ENCODE results near the gene TBC1D10A.
A peak's percentile ranks its signal among the peaks of the same experiment; 100 is the strongest.

Gene TBC1D10A

GRCh38 chr22:30286331-30286730 is 40.4 kb downstream of the TBC1D10A start:
- DNase-seq (ENCODE audit: low read depth in 2 of 2) = no peak

- no peak for DNase-seq (ENCODE audit: low read depth in 2 of 2)
Measured at GRCh38 chr22:30285846-30286200, 40.9 kb downstream of the TBC1D10A start.

GRCh38 chr22:30285176-30285845 is 41.4 kb downstream of the TBC1D10A start:
- DNase-seq (ENCODE audit: low read depth in 2 of 2) = no peak

GRCh38 chr22:30284666-30285065 is 42.1 kb downstream of the TBC1D10A start:
- DNase-seq (ENCODE audit: low read depth in 2 of 2) = no peak

GRCh38 chr22:30284172-30284571 is 42.6 kb downstream of the TBC1D10A start:
- no peak for DNase-seq (ENCODE audit: low read depth in 2 of 2)

GRCh38 chr22:30283342-30283741 is 43.4 kb downstream of the TBC1D10A start:
- no peak for DNase-seq (ENCODE audit: low read depth in 2 of 2)

GRCh38 chr22:30282616-30283046 is 44.1 kb downstream of the TBC1D10A start:
- DNase-seq (ENCODE audit: low read depth in 2 of 2) = no peak

- no peak for DNase-seq (ENCODE audit: low read depth in 2 of 2)
Measured at GRCh38 chr22:30280505-30280904, 46.2 kb downstream of the TBC1D10A start.

GRCh38 chr22:30279932-30280331 is 46.8 kb downstream of the TBC1D10A start:
- DNase-seq (ENCODE audit: low read depth in 2 of 2) = no peak

- no peak for DNase-seq (ENCODE audit: low read depth in 2 of 2)
Measured at GRCh38 chr22:30279046-30279788, 47.5 kb downstream of the TBC1D10A start.

GRCh38 chr22:30277547-30278344 is 49.0 kb downstream of the TBC1D10A start:
- no peak for DNase-seq (ENCODE audit: low read depth in 2 of 2)

- DNase-seq (ENCODE audit: low read depth in 2 of 2) = no peak
Measured at GRCh38 chr22:30276039-30276438, 50.7 kb downstream of the TBC1D10A start.

- no peak for DNase-seq (ENCODE audit: low read depth in 2 of 2)
Measured at GRCh38 chr22:30275625-30276024, 51.1 kb downstream of the TBC1D10A start.

GRCh38 chr22:30274437-30274812 is 52.3 kb downstream of the TBC1D10A start:
- no peak for DNase-seq (ENCODE audit: low read depth in 2 of 2)

- no peak for DNase-seq (ENCODE audit: low read depth in 2 of 2)
Measured at GRCh38 chr22:30273711-30274436, 52.9 kb downstream of the TBC1D10A start.

GRCh38 chr22:30272781-30273601 is 53.8 kb downstream of the TBC1D10A start:
- DNase-seq (ENCODE audit: low read depth in 2 of 2) = no peak

GRCh38 chr22:30270832-30271231 is 55.9 kb downstream of the TBC1D10A start:
- DNase-seq (ENCODE audit: low read depth in 2 of 2) = no peak

- DNase-seq (ENCODE audit: low read depth in 2 of 2) = no peak
Measured at GRCh38 chr22:30268331-30268730, 58.4 kb downstream of the TBC1D10A start.

GRCh38 chr22:30267382-30268302 is 59.1 kb downstream of the TBC1D10A start:
- peak in 1 of 2 donors; percentile 29 for DNase-seq (ENCODE audit: low read depth in 2 of 2)

Data from stimulated activated CD8-positive, alpha-beta memory T cell treated with anti-CD3 and anti-CD28 coated beads, Interleukin-2, amount 100 ng/mL, for 1 hour (primary cell).